WERI-Rb-1 (cell line): ENCODE data around the gene ZCCHC2.

Experiments used
- DNase-seq: peaks from one replicate; pipeline ENCODE4 v3.0.0-alpha.2; 2020
- H3K27ac ChIP-seq: fragments of 250-450 bp; sonication (Bioruptor Pico); 2 replicates; pipeline ENCODE4 v1.5.1; 2020; ENCODE audit warnings: mild to moderate bottlenecking, moderate library complexity
- H3K27me3 ChIP-seq: fragments of 250-450 bp; sonication (Bioruptor Pico); 2 replicates; pipeline ENCODE4 v1.5.1; 2021; ENCODE audit warnings: mild to moderate bottlenecking, low read depth, moderate library complexity; ENCODE audit not compliant: insufficient read depth, severe bottlenecking
- H3K36me3 ChIP-seq: fragments of 250-450 bp; sonication (Bioruptor Pico); 2 replicates; pipeline ENCODE4 v1.5.1; 2020; ENCODE audit warnings: mild to moderate bottlenecking, moderate library complexity
- H3K4me3 ChIP-seq: 2 replicates; pipeline ENCODE4 v1.5.1; 2011; ENCODE audit warnings: low read depth, mild to moderate bottlenecking, control low read depth, low read length
- H3K9me3 ChIP-seq: fragments of 250-450 bp; sonication (Bioruptor Pico); 2 replicates; pipeline ENCODE4 v1.5.1; 2021; ENCODE audit warnings: mild to moderate bottlenecking, moderate library complexity; ENCODE audit not compliant: severe bottlenecking
- TF ChIP-seq, protein P1 (sequence below): IDR thresholded peaks from 2 replicates; pipeline ENCODE4 v1.5.1; 2011; ENCODE audit warnings: low read depth, mild to moderate bottlenecking, control low read depth, inconsistent platforms, low read length

ZCCHC2 gene

DNA sequence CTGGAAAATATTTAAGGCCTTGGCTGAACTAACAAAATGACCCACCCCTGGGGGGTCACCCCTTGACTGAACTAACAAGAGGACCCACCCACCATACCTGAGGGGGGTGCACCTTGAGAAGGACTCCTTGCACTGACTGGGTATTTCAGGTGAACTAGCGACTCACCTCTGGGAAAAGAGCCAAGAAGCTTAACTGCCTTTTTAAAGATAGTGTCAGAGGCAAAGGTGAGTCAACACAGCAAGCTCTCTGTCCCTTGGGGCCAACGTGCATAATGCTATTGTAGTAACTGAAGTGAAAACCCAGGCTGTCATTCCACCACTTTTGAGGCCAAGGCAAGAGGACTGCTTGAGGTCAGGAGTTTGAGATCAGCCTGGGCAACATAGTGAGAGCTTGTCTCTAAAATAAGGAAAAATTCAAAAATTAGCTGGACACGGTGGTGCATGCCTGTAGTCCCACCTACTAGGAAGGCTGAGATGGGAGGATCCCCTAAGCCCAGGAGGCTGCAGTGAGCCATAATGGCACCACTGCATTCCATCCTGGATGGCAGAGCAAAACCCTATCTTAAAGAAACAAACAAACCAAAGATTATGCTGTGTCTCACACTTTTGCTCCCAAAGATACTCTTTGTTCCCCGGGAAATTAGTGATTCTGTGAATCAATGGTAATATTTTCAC lies 36.4 kb upstream of the ZCCHC2 start:
- no peak overlapping the region for H3K4me3 ChIP-seq
- peaks cover 5% of the 10 kb centered on the region for H3K9me3 ChIP-seq
- TF ChIP-seq, protein P1, sequence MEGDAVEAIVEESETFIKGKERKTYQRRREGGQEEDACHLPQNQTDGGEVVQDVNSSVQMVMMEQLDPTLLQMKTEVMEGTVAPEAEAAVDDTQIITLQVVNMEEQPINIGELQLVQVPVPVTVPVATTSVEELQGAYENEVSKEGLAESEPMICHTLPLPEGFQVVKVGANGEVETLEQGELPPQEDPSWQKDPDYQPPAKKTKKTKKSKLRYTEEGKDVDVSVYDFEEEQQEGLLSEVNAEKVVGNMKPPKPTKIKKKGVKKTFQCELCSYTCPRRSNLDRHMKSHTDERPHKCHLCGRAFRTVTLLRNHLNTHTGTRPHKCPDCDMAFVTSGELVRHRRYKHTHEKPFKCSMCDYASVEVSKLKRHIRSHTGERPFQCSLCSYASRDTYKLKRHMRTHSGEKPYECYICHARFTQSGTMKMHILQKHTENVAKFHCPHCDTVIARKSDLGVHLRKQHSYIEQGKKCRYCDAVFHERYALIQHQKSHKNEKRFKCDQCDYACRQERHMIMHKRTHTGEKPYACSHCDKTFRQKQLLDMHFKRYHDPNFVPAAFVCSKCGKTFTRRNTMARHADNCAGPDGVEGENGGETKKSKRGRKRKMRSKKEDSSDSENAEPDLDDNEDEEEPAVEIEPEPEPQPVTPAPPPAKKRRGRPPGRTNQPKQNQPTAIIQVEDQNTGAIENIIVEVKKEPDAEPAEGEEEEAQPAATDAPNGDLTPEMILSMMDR, result no peak
- no peaks in the 10 kb centered on the region for H3K27me3 ChIP-seq
- DNase-seq, result no peak
- H3K36me3 ChIP-seq, result no peaks in the 10 kb centered on the region
- H3K27ac ChIP-seq, result no peak overlapping the region

DNA sequence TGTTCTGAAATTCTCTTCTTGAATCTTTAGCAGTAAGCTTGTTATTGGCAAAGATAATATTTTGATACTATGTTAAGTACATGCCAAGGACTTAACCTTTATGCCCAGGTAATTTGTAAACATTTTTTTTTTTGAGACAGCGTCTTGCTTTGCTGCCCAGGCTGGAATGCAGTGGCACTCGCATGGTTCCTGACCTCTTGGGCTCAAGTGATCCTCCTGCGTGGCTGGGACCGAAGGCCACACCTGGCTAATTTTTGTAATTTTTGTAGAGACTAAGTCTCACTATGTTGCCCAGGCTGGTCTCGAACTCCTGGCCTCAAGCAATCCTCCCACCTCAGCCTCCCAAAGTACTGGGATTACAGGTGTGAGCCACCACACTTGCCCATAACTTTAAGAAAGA lies 35.7 kb upstream of the ZCCHC2 start:
- Histone ChIP-seq H3K36me3 (no peaks in the 10 kb centered on the region), H3K27ac (no peak overlapping the region), H3K27me3 (no peaks in the 10 kb centered on the region), H3K9me3 (no peaks in the 10 kb centered on the region), H3K4me3 (no peak overlapping the region)
- no peak for DNase-seq
- TF ChIP-seq, protein P1, result no peak

DNA sequence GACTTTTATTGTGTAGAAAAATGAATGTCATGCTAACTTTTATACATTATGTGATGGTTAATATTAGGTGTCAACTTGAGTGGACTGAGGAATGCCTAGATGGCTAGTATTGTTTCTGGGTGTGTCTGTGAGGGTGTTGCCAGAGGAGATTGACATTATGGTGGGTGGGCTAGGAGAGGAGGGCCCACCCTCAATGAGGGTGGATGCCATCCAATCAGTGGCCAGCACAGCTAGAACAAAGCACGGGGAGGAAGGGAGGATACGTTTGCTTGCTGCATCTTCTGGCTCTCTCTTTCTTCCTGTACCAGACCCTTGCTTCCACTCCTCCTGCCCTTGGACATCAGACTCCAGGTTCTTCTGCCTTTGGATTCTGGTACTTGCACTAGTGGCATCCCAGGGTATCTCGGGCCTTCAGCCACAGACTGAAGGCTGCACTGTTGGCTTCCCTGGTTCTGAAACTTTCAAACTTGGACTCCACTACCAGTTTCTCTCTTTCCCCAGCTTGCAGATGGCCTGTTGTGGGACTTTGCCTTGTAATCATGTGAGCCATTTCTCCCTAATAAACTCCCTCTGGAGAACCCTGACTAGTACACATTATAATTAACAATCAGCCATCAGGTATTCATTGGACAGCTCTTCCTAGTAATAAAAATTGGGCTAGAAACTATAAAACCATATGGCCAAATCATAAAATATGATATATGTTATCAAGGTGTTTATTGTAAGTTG lies 31.7 kb upstream of the ZCCHC2 start:
- Histone ChIP-seq H3K4me3 (no peak overlapping the region), H3K27ac (no peak overlapping the region), H3K27me3 (no peaks in the 10 kb centered on the region), H3K9me3 (no peaks in the 10 kb centered on the region), H3K36me3 (no peaks in the 10 kb centered on the region)
- DNase-seq, result no peak
- TF ChIP-seq, protein P1, result no peak

DNA sequence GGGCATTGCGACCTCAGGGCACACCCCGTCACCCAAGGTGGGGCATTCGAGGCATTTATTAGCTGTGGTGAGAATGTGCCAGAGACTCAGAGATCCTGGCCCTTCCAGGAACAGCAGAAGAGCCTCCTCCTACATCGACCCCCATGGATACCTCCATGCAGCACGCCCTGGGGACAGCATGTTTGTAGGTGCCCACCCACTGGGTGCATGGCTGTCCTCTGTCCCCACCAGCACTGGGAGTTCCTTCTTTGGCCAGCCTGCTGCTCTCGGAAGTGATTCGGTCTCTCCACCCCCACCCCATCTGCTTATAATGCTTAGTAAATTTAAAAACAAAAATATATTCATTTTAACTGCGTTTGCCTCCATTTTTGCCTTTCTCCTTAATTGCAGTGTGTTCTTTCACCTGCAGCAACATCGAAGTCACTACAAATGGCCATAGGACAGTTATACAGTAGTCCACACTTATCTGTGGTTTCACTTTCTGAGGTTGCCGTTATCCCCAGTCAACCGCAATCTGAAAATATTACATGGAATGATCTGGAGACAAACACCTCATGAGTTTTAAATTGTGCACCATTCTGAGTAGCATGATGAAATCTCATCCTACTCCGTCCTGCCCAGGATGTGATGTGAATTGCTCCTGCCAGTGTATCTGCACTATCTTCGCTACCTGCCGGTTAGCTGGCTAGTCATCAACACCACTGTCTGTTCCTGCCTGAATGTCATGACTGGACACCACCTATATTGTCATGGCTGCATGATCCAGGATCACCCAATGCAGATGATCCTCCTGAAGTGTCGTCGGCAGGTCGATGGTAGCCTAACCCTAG lies 29.6 kb upstream of the ZCCHC2 start:
- TF ChIP-seq, protein P1, result no peak
- Histone ChIP-seq H3K27me3 (no peaks in the 10 kb centered on the region), H3K4me3 (no peak overlapping the region), H3K36me3 (no peaks in the 10 kb centered on the region), H3K27ac (no peak overlapping the region), H3K9me3 (no peaks in the 10 kb centered on the region)
- DNase-seq, result no peak

DNA sequence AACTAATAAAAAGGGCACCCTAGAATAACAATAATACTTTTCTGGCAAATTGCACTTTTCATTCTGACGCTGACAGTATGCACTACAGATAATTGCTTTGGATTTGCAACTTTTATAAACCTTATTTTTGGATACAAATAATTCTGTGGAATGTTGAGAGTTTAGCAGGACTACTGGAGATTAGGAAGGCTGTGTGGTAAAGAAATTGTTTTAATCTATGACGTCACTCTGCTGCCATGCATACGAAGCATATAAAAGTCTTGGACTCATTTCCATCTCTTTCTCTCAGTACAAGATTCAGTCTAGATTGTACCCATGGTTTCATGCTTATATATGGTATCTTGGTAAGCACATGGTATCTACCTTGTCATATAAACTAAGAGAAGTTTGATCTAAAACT lies 28.1 kb upstream of the ZCCHC2 start:
- Histone ChIP-seq H3K36me3 (no peaks in the 10 kb centered on the region), H3K27me3 (no peaks in the 10 kb centered on the region), H3K9me3 (no peaks in the 10 kb centered on the region), H3K27ac (no peak overlapping the region), H3K4me3 (no peak overlapping the region)
- TF ChIP-seq, protein P1, result no peak
- DNase-seq, result no peak
